Measurements from ENCODE around the gene HSPA1A.
A peak's percentile ranks its signal among the peaks of the same experiment; 100 is the strongest.

HSPA1A gene

DNA sequence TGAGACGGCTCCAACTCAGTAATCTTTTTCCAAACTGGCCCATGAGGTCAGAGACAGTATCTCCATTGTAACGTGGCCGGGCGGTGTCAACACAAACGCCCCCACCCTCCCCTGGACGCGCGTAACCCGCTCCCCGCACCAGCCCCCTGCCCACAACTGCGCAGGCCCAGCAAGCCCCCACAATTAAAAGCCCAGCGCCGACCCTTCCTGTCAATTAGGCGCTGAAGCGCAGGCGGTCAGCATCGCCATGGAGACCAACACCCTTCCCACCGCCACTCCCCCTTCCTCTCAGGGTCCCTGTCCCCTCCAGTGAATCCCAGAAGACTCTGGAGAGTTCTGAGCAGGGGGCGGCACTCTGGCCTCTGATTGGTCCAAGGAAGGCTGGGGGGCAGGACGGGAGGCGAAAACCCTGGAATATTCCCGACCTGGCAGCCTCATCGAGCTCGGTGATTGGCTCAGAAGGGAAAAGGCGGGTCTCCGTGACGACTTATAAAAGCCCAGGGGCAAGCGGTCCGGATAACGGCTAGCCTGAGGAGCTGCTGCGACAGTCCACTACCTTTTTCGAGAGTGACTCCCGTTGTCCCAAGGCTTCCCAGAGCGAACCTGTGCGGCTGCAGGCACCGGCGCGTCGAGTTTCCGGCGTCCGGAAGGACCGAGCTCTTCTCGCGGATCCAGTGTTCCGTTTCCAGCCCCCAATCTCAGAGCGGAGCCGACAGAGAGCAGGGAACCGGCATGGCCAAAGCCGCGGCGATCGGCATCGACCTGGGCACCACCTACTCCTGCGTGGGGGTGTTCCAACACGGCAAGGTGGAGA, at the start of gene HSPA1A, which contains the start of gene HSPA1L:
HSPA1A (plus strand) TSS at position 519 of the 814 bp plus-strand sequence; CDS start at position 733, 214 bp downstream.
HSPA1L (minus strand) TSS at position 259 of the 814 bp plus-strand sequence. CDS start 3,311 bp downstream, outside the sequence.
- peak; percentile 98 for DNase-seq

- no peak for DNase-seq
Measured at GRCh38 chr6:31765559-31765909, 49.8 kb upstream of the HSPA1A start.

DNA sequence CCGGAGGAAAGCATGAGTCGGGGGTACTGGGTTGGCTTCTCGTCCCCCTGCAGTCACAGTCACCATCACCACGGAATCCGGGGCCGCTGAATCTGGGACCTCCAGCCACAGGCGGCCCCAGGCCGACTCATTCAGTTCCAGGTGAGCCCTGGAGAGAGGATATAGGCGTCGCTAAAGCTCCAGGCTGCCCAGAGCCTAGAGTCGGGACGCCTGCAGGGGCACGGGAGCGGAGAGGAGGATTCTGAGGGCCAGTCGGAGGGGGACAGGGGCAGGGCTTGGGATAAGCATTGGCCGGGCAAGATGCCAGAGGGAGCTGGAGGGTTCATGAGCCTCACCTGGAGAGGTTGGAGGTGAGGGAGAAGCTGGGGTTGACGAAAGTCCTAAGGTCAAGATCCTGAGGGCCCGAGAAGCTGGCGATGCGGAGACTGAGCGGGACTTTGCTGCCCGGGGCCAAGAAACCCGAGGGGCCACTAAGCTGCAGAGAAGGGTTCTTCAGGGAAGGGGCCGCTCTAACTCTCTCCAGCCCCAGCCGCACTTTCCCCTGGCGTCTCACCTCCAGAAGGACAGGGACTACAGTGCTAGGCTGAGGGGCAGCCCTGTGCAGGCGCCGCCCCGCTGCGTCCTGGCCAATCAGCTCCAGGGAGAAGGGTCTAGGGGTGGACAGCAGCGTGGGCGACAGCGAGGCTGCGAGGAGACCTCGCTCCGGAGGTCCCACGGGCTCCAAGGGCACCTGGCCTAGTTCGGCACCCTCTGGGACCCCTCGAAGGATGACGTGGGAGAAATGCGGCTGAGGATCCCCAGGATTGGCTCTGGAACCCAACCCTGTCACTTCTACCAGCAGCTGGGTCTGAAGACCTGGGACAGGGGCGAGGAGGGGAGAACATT, 49.2 kb upstream of the HSPA1A start:
- no peak for DNase-seq

DNA sequence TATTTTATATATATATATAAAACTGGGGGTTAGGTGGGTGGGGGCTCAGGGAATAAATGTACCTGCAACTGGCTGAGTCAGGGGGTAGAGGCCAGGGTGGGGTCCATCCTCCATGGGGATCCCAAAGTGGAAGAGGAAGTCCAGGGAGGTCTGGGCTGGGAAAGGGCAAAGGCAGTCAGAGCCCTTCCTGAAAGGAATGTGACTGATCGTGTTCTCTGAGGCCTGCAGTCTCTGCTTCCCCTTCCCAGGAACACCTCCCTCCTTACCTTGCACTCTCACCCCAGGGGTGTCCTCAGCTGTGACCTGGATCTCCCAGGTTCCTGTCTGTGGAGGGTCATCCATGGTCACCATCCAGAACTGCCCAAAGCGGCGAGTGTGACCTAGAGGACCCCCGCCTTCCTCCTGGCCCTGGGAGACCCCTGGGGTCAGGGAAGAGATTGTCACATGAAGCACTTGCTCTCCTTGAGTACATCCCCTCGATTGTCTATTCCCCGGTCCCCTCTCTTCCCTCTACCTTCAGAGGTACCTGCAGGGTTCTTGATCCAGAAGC, 48.2 kb upstream of the HSPA1A start:
- DNase-seq, result no peak

DNA sequence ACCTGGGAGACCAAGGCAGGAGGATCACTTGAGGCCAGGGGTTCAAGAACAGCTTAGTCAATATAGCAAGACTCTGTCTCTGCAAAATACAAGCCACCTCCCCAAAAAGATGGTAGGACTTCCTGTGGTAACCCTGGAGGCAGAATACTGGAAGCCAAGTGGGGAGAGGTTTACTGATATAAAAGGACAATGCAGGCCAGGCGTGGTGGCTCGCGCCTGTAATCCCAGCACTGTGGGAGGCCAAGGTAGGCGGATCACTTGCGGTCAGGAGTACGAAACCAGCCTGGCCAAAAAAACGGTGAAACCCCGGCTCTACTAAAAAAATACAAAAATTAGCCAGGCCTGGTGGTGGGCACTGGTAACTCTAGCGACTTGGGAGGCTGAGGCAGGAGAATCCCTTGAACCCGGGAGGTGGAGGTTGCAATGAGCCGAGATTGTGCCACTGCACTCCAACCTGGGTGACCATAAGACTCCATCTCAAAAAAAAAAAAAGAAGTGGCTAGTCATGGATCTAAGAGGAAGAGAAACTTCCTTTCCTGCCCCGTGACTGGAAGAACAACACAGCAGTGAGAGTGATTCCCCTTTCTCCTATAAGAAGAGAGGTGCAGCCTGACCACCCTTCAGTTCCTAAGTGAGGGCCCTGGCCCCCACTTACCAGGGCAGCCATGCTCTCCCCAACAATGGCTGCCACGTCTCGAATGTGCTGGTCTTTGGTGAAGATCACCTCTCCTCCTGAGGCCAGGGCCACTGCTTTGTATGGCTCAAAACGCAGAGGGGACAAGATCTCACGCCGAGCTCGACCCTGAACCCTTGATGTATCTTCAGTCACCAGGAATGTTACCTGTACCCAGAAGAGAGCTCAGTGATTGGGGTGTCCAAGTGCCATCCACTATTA, 46.7 kb upstream of the HSPA1A start:
- no peak for DNase-seq

DNA sequence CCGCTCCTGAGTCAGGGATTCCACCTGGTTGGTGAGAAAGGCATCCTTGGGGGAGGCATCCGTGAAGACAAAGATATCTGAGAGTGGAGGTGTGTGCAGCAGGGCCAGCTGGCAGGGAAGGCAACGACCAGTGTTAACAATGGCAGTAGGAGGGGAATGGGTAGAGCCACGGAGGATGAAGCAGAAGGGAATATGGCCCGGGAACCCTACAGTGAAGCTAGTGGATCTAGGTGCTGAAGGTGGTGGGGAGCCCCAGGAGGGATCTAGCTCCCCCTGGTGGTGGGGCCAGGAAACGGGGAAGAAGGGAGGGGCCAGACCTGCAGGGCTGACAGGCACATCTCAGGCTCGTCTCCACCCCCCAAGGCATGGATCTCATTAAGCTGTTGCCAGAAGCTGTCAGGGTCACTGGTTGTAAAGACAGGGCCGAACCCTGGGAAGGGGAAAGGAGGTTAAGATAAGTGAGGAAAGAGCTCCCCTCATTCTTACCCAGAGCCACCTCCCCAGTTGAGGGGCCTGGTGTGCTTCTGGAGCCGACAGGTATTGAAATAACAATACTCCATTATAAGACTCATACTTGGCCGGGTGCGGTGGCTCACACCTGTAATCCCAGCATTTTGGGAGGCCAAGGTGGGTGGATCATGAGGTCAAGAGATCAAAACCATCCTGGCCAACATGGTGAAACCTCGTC, 45.5 kb upstream of the HSPA1A start:
- no peak for DNase-seq

- no peak for DNase-seq
Measured at GRCh38 chr6:31770860-31771259, 44.5 kb upstream of the HSPA1A start.

- no peak for DNase-seq
Measured at GRCh38 chr6:31771992-31772358, 43.4 kb upstream of the HSPA1A start.

DNA sequence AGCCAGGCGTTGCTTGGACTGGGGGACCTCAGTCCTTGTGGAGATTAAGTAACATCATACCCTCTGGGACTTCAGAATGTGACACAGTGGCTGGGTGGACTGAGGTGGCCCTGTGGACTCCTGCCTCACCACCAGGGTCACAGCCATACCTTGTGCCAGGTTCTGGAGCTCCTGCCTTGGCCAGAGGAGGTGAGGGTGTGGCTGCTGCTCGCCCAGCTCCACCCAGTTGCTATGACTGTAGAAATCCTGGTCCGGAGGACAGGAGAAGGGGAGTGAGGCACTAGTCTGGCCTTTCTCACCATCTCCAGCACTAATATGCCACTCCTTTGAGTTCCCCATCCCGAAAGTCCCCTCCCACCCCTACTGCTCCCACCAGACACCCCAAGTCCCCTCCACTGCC, 40.2 kb upstream of the HSPA1A start:
- DNase-seq, result no peak

DNA sequence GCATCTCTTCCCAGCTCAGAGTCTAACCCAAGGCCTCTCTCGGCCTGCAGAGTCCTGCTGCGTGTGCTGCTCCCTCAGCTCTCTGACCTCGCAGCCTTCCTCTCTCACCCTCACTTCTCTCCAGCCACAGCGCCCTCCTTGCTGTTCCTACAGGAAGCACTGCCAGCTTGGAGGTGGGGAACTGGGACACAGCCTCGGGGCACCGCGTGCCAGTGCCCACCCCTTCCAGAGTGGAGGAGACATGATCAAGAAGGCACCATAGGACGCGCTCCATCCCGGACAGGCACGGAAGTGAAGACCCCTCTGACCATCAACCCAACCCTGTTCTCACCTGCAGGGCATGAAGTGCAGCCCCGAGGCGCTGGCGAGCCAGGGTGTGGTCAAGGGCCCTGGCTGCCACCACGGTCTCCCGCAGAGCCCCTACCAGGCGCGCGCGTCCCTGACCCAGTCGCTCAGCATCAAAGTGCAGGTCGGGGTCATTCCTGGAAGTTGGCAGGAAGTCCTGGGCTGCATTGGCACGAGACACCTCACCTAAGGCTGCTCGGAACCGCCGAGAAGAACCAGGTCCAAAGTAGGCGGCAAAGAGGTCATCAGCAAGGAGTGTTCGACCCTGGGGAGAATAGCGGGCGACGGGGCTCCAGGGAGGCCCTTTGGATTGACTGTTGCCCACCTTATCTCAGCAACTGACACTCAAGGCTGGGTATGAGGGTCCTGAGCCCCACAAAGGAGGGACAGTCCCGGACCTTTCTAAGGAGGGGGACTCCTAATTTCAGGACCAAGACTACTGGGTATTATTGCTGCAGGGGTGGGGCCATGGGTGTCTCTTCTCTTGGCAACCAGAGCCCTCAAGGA, 39.5 kb upstream of the HSPA1A start:
- no peak for DNase-seq

DNA sequence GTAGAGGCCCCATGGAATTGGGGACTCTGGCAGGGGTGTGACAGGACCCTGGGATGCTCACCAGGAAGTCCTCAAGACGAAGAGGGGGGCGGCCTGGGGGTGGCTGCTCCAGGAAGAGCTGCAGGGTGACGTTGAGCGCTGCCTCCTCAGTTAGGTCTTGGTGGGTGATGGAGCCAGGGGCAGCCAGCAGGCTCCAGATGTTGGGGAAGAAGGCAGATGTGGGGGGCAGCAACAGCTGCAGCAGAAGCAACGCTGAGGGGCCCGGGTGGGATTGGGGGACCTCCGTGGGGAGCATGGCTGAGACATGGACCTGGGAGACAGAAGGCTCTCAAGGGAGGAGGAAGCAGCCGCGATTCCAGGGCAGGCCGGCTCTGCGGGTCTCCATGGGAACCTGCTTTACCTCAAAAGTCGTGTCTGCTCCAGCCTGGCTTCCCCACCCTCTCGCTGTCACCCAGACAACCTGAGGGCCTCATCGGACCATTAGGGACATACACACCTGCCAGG, 38.8 kb upstream of the HSPA1A start:
- DNase-seq, result no peak

GRCh38 chr6:31776989-31777666, 38.2 kb upstream of the HSPA1A start, which contains the start of gene VWA7:
Gene VWA7, minus strand, starts transcription at chr6:31777328. Its CDS starts 549 bp downstream, at chr6:31776779.
- peak; percentile 62 for DNase-seq

DNA sequence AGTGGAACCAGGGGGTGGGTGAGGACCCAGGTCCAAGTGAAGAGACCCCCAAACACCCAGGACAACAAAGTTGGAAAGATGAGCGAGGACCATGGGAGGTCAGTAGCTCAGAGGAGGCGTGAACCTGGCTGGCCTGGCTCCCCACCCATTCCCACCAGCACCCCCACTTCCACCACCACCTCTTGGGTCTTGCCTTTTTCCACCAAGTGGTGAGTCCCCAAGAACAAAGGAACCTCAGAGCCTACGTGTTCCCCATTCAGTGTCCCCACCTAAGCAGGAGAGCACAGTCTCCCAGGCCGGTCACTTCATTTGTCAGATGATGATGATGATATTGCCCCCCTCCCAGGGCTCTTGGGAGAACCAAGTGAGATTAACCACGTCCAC, 37.7 kb upstream of the HSPA1A start:
- no peak for DNase-seq

GRCh38 chr6:31778193-31778592, 37.1 kb upstream of the HSPA1A start:
- no peak for DNase-seq

DNA sequence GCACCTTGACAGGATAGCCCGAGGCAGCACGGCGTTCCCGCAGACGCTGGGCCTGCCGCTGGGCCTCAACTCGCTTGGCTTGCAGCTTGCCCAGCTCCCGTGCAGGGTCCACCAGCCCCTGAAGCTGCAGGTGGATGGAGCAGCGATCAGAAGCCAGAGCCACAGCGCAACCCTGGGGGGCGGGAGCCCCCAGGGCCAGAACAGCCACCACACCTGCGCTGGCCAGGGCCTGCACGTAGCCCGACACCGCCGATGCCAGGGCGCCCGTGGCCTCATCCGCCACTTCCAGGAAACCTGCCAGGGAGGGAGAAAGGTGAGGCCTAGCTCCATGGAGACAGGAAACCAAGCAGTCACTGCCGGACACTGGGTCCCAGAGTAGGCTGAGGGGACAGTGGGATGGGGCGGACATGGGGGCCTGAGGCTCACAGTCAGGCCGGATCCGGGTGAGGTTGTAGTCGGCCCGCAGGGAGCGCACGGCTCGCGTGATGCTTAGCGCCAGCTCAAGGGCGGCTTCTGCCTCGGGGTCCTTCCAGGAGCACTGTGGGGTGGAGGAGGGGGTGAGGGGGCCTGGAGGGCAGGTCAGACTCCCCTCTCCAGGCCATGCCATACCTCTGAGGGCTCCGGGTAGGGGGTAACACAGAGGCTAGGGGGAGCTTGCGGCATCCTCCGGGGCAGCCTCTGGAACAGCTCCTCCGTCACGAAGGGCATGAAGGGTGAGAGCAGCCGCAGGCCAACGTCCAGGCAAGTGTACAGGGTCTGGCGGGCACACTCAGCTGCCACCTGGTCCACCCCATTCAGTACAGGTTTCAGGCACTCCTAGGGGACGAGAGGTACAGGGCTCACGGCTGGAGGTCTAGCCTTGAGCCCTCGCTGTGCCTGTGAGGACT, 36.1 kb upstream of the HSPA1A start:
- no peak for DNase-seq

GRCh38 chr6:31779908-31780307, 35.4 kb upstream of the HSPA1A start:
- no peak for DNase-seq

GRCh38 chr6:31780507-31781243, 34.7 kb upstream of the HSPA1A start:
- DNase-seq, result no peak
